ENCODE measurements around the gene RHBDD3.

The RHBDD3 gene

DNA sequence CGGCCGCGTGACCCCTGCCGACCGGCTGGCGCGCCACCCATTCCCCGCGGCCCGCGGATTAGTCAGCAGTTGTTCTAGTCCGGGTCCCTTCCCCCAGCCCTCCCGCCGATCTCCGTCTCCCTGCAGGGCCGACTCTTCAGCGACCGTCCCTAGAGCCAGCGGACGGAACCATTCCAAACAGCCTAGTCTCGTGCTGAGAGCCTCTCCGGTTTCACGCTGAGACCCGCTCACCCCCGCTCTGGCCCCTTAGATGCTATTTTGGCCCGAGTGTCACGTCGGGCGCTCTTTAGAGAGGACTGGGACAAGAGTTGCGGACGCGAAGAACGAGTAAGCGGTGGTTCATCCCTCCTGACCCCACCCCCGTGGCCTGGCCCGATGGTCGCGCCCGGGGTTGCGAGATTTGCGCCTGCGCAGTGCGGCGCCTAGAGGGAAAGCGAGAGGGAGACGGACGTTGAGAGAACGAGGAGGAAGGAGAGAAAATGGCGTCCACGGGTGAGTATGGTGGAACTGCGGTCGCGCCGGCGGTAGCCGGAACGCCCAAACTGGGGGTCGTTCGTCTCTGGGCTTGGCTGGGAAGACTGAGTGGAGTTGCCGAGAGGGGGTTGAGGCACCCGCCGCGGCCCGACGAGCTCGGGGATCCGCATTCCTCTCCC lies at the start of gene RHBDD3, which contains the start of gene EWSR1:
Gene RHBDD3, minus strand, starts transcription at position 124 of the 653 bp plus-strand sequence. CDS start 2,355 bp downstream, outside the sequence.
Gene EWSR1, plus strand, starts transcription at position 411 of the 653 bp plus-strand sequence. Its CDS starts 69 bp downstream, at position 480.
- peak; percentile 95 for DNase-seq

- DNase-seq, result no peak
These were observed 48.5 kb upstream of the RHBDD3 start for GRCh38 chr22:29316141-29316828.

- no peak for DNase-seq
These were observed 47.7 kb upstream of the RHBDD3 start, which contains the start of gene RASL10A for GRCh38 chr22:29315286-29316140. TSS of gene RASL10A (minus strand) at chr22:29315697. CDS start at chr22:29315246, 451 bp downstream.

- DNase-seq, result no peak
These were observed 46.9 kb upstream of the RHBDD3 start for GRCh38 chr22:29314537-29315285.

GRCh38 chr22:29313576-29314466 lies 46.0 kb upstream of the RHBDD3 start:
- DNase-seq, result no peak

DNA sequence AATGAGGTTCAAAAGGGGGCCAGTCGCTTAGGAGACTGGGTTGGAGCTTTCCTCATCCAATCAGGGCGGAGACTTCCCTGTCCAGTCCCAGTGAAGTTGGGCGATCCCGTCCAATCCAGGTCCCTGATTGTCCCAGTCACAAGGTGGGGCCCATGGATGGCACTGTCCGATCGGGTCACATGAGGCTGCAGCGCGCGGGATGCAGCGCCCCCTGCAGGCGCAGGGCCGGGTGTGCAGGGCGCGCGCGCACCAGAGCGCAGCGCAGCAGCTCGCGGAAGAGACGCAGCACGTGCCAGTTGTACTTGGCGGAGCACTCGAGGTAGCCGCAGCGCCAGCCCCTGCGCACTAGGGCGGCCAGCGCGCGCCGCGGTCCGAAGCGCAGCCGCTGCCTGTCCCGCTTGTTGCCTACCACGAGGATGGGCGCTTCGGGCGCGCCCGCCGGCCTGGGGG lies 45.4 kb upstream of the RHBDD3 start:
- DNase-seq, result no peak

- DNase-seq, result no peak
These were observed 44.7 kb upstream of the RHBDD3 start for GRCh38 chr22:29312218-29313125.

DNA sequence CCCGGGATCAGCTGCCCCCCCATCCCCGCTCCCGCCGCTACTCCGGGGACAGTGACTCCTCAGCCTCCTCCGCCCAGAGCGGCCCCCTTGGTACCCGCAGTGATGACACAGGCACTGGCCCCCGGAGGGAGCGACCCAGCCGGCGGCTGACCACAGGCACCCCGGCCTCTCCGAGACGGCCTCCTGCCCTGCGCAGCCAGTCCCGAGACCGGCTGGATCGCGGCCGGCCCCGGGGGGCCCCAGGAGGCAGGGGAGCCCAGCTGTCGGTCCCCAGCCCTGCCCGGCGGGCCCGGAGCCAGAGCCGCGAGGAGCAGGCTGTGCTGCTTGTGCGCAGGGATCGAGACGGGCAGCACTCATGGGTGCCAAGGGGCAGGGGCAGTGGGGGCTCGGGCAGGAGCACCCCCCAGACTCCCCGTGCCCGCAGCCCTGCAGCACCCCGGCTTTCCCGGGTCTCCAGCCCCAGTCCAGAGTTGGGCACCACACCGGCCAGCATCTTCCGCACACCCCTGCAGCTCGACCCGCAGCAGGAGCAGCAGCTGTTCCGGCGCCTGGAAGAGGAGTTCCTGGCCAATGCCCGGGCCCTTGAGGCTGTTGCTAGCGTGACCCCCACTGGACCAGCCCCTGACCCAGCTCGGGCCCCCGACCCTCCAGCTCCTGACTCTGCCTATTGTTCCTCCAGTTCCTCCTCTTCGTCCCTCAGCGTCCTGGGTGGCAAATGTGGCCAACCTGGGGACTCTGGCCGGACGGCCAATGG lies 43.9 kb upstream of the RHBDD3 start:
- DNase-seq, result no peak

DNA sequence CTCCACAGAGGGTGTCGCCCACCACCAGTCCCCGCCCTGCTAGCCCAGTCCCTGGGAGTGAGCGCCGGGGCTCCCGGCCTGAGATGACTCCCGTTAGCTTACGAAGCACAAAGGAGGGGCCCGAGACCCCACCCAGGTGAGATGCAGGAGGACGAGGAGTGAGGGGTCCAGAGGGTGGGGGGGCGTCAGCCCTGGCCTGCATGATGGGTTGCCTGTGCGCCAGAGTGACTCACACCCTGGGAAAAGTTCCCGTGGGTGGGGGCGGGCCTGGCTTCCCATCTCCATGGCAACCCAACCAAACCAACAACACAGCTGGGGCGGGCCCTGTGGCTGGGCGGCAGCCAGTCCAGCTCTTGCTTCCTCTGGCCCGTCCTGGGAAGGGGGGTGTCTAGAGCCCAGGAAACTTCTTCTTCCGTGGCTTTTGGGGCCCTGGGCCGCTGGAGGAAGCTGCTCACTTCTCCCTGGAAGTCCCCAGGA lies 43.1 kb upstream of the RHBDD3 start:
- peak; percentile 34 for DNase-seq

- DNase-seq, result no peak
These were observed 42.5 kb upstream of the RHBDD3 start for GRCh38 chr22:29310065-29310862.

GRCh38 chr22:29309332-29310064 lies 41.7 kb upstream of the RHBDD3 start:
- DNase-seq, result no peak

DNA sequence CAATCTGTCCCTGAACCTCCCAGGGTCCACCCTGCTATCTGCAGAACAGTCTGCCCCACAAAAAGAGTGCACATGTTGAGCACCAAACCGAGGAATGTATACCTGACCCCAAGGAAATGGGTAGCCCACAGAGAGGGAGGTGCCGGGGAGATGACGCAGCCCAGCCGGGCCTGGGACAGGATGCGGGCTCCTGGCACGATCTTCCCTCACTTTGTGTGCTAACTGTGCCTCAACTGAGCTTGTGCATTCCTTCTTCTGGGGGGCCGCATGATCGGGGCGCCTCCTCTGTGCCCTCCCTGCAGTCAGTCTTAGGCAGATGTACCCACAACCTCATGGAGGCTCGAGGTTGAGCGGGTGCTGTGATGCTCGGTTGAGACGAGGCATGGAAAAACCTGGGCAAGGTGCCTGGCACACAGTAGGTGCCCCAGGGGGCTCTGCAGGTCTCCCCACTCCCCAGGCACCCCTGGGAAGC lies 41.0 kb upstream of the RHBDD3 start:
- no peak for DNase-seq

DNA sequence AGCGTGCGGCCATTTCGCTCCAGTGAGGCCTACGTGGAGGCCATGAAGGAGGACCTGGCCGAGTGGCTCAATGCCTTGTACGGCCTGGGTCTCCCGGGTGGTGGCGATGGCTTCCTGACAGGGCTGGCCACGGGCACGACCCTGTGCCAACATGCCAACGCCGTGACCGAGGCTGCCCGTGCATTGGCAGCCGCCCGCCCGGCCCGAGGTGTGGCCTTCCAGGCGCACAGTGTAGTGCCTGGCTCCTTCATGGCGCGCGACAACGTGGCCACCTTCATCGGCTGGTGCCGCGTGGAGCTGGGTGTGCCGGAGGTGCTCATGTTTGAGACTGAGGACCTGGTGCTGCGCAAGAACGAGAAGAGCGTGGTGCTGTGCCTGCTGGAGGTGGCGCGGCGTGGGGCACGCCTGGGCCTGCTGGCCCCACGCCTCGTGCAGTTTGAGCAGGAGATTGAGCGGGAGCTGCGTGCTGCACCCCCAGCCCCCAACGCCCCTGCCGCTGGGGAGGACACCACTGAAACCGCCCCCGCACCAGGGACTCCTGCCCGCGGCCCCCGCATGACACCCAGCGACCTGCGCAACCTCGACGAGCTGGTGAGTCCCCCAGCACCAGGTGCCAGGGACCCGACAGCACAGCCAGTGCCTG lies 40.5 kb upstream of the RHBDD3 start:
- DNase-seq, result no peak

DNA sequence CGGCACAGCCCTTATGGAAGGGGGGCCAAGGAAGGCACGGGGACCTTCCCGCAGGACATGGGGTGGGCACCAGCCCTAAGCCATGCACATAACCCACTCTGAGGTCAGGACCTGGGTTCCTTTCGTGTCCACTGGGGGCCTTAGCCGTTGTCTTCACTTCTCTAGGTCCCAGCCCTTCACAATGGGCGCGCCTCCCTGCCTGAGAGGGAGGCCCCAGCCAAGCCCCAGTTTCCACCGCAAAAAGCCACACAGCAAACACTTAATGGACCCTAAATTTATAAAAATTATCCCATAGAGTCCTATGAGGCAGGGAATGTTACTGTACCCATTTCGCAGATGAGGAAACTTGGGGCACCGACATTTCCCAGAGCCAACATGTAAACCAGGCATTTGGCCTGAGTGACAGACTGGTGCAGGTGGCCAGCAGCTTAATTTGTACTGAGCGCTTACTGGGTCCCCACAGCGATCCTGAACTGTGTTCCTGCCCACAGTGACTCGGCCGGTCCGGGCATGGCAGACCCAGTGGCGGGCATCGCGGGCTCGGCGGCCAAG lies 39.9 kb upstream of the RHBDD3 start:
- no peak for DNase-seq

- DNase-seq, result no peak
These were observed 39.2 kb upstream of the RHBDD3 start for GRCh38 chr22:29306835-29307595.

Measured in activated CD4-positive, alpha-beta T cell treated with anti-CD3 and anti-CD28 coated beads for 1 hour (primary cell).